WTC11 (cell line): ENCODE results near the gene PCDH9.

Experiments used
- MAX ChIP-seq: sonication (generic); formaldehyde crosslinking; IDR thresholded peaks from 2 replicates; pipeline ENCODE4 v1.8.0; 2022; ENCODE audit warnings: mild to moderate bottlenecking, missing genetic modification reagents
- PREB ChIP-seq: sonication (generic); formaldehyde crosslinking; IDR thresholded peaks from 2 replicates; pipeline ENCODE4 v1.8.1; 2022; ENCODE audit warnings: mild to moderate bottlenecking, missing genetic modification reagents, moderate library complexity, borderline replicate concordance

DNA sequence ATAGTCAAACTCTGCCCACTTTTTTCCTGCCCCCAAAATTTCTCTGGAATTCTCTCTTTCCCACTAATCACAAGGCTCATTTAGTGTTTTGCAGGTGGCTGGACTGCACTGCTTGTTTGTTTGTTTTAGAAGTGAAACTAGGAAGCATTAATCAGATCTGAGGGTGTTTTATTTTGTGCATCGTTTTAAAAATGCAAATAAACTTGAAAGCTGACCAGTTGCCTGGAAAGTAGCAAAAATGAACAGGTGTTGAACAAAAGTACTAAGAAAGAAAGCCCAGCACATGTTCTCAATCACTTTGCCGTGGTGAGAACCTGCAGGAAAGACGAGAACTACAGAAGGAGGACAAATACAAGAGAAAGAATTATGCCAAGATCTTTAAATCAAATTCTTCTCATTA, 365.5 kb downstream of the PCDH9 start:
- TF ChIP-seq PREB (CRISPR knock-in tag) = no peak
- no peak for TF ChIP-seq MAX (CRISPR knock-in tag)
